HG03469 (cell line): ENCODE data around the gene KIF24.
"Not testable (repeated sequence)": the region's sequence is repeated elsewhere in the genome, so short reads cannot be mapped to it uniquely, and the experiment has no call there.

Experiments
- ATAC-seq: cut with Tn5 transposase; IDR thresholded peaks from one replicate; pipeline ENCODE4 v1.9.1; 2021; ENCODE audit warnings: mild to moderate bottlenecking, moderate library complexity, moderate number of reproducible peaks; ENCODE audit not compliant: unreplicated experiment

KIF24 gene

DNA sequence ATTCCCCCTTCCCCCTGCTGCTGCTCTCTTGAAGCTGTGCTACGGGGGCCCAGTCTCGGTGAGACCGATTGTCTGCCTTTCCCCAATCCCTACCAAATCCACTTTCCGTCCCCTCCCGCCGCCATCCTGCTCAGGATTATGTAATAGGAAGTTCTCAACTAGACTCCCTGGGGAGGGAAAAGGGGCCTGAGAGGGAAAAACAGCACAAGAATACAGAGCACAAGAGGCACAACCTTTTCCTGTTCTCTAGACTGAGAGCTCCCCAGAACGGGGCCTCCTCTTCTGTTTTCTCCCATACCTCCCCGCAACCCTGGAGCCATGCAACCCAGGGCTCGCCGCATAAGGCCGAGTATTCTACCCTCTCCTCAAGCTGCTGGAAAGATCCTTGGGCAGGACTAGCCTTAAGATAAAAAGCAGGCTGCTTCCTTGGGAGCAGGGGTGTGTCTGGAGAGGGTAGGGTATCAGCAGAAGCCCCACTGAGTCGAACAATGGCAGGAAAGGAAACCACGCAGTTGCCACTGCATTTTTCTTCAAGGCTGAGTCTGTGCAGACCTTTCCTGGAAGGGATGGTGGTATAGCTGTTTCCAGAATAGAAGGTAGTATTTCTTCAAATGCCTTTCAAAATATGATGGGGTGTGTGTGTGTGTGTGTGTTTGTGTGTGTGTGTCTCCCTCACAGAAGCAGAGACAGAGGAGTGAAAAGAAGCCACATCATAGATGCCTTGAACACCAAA is 34.7 kb upstream of the KIF24 start:
- no peak for ATAC-seq

GRCh38 chr9:34362614-34363214 is 33.6 kb upstream of the KIF24 start:
- no peak for ATAC-seq

DNA sequence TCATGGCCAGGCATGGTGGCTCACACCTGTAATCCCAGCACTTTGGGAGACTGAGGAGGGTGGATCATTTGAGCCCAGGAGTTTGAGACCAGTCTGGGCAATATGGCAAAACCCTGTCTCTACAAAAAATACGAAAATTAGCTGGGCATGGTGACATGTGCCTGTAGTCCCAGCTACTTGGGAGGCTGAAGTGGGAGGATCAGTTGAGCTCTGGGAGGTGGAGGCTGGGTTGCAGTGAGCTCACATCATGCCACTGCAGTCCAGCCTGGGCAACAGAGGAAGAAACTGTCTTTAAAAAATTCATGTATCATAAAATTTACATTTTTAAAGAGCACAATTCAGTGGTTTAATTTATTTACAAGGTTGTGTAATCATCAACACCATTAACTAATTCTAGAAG is 23.9 kb upstream of the KIF24 start:
- not testable (repeated sequence) for ATAC-seq

DNA sequence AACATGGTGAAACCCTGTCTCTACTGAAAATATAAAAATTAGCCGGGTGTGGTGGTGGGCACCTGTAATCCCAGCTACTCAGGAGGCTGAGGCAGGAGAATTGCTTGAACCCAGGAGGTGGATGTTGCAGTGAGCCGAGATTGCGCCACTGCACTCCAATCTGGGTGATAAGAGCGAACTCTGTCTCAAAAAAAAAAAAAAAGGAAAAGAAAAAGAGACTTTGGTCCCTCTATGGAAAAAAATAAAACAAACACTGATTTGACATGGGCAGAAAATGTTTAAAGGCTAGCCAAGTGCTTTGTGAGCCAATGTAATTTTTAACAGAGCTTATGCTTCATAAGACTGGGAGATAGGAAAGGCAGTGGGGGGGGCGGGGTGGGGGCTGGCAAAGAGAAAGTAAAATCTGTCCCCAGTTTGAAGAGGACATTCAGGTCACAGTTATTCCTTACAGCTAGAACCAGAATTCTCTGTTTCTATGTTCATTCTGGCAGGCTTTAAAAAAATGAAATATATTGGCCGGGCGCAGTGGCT is 23.1 kb upstream of the KIF24 start:
- ATAC-seq = not testable (repeated sequence)

DNA sequence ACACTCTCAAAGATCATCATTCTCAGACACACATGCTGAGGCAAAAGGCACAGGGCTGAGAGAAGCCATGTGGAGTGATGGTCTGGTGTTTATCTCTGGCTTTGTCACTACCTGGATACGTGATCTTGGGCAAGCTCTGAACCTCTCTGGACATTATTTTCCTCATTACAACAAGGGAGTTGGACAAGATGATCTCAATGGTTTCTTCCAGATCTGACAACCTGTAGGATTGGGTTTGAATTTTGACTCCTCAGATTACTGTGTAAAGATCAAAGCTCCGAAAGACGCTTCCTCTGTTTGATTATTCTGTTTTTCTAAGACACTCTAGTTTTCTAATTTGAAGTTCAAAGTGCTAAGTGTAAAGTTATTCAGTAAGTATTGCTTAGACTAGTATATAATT is 20.3 kb upstream of the KIF24 start:
- no peak for ATAC-seq

DNA sequence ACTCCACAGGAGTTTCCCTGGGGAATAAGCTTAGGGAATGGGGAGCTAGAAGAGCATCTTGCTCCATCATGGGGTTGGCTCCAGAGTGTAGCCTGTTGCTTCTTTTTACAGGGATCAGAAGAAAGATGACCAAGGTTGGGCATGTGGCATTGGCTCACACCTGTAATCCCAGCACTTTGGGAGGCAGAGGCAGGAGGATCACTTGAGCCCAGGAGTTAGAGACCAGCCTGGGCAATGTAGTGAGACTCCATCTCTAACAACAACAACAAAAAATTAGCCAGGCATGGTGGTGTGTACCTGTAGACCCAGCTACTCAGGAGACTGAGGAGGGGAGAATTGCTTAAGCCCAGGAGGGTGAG is 18.7 kb upstream of the KIF24 start:
- no peak for ATAC-seq

- ATAC-seq = no peak
These were observed 18.1 kb upstream of the KIF24 start for GRCh38 chr9:34346873-34347799.

- no peak for ATAC-seq
These were observed 14.5 kb upstream of the KIF24 start for GRCh38 chr9:34343605-34344004.

GRCh38 chr9:34343090-34343489 is 14.0 kb upstream of the KIF24 start:
- ATAC-seq = no peak

GRCh38 chr9:34341659-34342295 is 12.7 kb upstream of the KIF24 start:
- ATAC-seq = no peak

GRCh38 chr9:34338665-34339385 is 9.8 kb upstream of the KIF24 start:
- ATAC-seq = no peak

GRCh38 chr9:34338079-34338478 is 9.0 kb upstream of the KIF24 start:
- ATAC-seq = not testable (repeated sequence)

DNA sequence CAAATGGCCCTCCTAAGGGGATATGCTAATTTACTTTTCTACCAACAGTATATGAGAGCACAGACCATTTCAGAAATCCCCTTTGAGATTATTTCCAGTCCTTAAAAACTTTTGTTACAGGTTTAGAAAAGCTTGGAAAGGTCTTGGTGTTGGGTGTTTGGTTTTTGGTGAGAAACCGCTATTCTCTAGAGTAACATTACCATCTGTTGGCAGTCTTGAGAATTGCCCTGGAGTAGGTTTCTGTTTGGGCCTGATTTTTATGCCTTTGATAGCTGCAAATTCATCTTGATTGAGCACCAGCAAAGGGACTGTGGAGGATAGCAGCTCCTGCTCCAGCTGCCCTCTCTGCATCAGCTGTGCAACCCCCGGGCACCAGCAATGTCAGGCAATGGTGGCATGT is 8.3 kb upstream of the KIF24 start:
- no peak for ATAC-seq

- ATAC-seq = no peak
These were observed 6.3 kb upstream of the KIF24 start for GRCh38 chr9:34335376-34335775.

- ATAC-seq = no peak
These were observed 5.8 kb upstream of the KIF24 start for GRCh38 chr9:34334916-34335315.

GRCh38 chr9:34334337-34334824 is 5.3 kb upstream of the KIF24 start:
- no peak for ATAC-seq

DNA sequence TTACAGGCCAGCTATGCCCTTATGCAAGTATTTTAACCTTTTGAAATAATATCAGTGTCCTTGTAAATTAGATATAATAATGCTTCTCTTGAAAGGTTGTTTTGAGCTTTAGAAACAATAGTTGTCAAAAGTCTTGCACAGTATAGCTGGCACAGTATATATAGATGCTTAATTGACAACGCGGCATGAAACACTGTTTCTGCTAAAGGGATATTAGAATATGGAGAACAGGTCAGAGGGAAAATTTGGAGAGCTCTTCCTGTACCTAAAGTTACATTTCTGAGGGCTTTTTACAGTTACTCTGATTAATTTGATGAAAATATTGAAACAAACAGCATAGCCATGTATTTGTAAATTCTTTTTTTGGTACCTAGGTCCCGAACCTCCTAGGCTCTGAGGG is 4.8 kb upstream of the KIF24 start:
- no peak for ATAC-seq

- ATAC-seq = no peak
These were observed 3.3 kb upstream of the KIF24 start for GRCh38 chr9:34332076-34332964.

DNA sequence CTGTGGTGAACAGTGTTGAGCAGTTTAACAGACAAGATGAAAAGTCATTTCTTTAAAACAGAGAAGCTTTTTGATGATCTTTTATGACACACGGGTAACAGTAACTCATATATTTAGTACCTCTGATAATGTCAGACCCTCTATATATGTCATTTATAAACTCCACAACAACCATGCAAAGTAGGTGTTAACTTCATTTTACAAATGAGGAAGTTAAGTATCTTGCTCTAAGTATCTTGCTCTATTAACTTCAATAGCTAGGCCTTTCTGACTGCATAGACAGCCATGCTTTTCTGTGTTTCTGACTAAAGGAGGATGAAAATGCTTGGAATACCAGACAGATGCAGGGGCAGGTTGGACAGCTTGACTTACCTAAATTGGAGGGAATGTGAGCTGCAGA is 2.1 kb upstream of the KIF24 start:
- ATAC-seq = no peak
